B cell (primary cell): ENCODE measurements around the gene ZDHHC7. TPM values are rescaled to one million over a fixed set of nuclear protein-coding genes. Genes with fewer than 3 reads are reported as not detected.

Source experiments
- ATAC-seq: fragments of 200-7000 bp; cut with Tn5 transposase; one replicate; pipeline ENCODE4 v1.10.0; 2021; ENCODE audit warnings: low read depth, mild to moderate bottlenecking, moderate number of reproducible peaks, moderate library complexity
- CTCF ChIA-PET: fragments of 350-600 bp; sonication (Branson Sonifier 250); formaldehyde crosslinking; loops from one replicate; lab custom pipeline; 2021; ENCODE audit warnings: antibody characterized with exemption, inconsistent platforms; lab: Charles Lee
- POLR2A ChIA-PET: fragments of 350-600 bp; sonication (Branson Sonifier 250); formaldehyde crosslinking; loops from one replicate; lab custom pipeline; 2021; ENCODE audit warnings: antibody characterized with exemption; lab: Charles Lee
- DNase-seq: peaks from one replicate; pipeline ENCODE4 v3.0.0; 2013
- H2AFZ ChIP-seq: 2 replicates; pipeline ENCODE4 v1.6.1; 2012; ENCODE audit warnings: mild to moderate bottlenecking, low read depth, low read length; ENCODE audit not compliant: insufficient read depth, poor library complexity, severe bottlenecking
- H3K27ac ChIP-seq, 2 donors: 1 replicate in 1 of 2; 2 replicates in 1 of 2; pipeline ENCODE4 v1.5.1; 2012 to 2013; ENCODE audit warnings: low read length in 2 of 2, mild to moderate bottlenecking in 2 of 2, moderate library complexity in 1 of 2
- H3K27me3 ChIP-seq, 4 experiments: fragments of 200-600 bp in 1 of 4; sonication (generic) in 1 of 4; replicated peaks in 1 of 4; 1 replicate in 2 of 4; 2 replicates in 2 of 4; pipeline versions ENCODE4 v1.6.1 to v1.7.0; 2013 to 2016; ENCODE audit warnings: low read length in 3 of 4, mild to moderate bottlenecking in 2 of 4, mixed read lengths in 1 of 4, moderate library complexity in 1 of 4; ENCODE audit not compliant: insufficient read depth in 4 of 4, control insufficient read depth in 3 of 4; ENCODE audit errors: control extremely low read depth in 1 of 4
- H3K36me3 ChIP-seq, 2 experiments: replicated peaks in 1 of 2; 1 replicate in 1 of 2; 2 replicates in 1 of 2; pipeline versions ENCODE4 v1.6.1 to v1.7.1; 2013; ENCODE audit warnings: low read length in 1 of 2; ENCODE audit not compliant: insufficient read depth in 2 of 2, control insufficient read depth in 1 of 2; ENCODE audit errors: control extremely low read depth in 1 of 2, extremely low read depth in 1 of 2
- H3K4me1 ChIP-seq, 2 donors: fragments of 200-600 bp in 1 of 2; sonication (generic) in 1 of 2; 1 replicate in 1 of 2; 2 replicates in 1 of 2; pipeline versions ENCODE4 v1.5.1 to v1.6.1; 2013 to 2017; ENCODE audit warnings: low read length in 2 of 2; ENCODE audit not compliant: control insufficient read depth in 2 of 2, insufficient read depth in 2 of 2
- H3K4me2 ChIP-seq: replicated peaks from 2 replicates; pipeline ENCODE3; 2012; ENCODE audit warnings: mild to moderate bottlenecking, low read depth, low read length; ENCODE audit not compliant: poor library complexity, severe bottlenecking
- H3K4me3 ChIP-seq, 5 experiments: fragments of 200-600 bp in 1 of 5; sonication (generic) in 1 of 5; 1 replicate in 3 of 5; 2 replicates in 2 of 5; pipeline versions ENCODE4 v1.5.1 to v1.7.0; 2011 to 2016; ENCODE audit warnings: low read length in 4 of 5, mild to moderate bottlenecking in 4 of 5, low read depth in 2 of 5, control low read depth in 1 of 5, moderate library complexity in 1 of 5; ENCODE audit not compliant: insufficient read depth in 1 of 5; ENCODE audit errors: control extremely low read depth in 1 of 5, extremely low read depth in 1 of 5
- H3K79me2 ChIP-seq: fragments of 200-600 bp; sonication (generic); one replicate; pipeline ENCODE4 v1.6.0; 2016; ENCODE audit warnings: low read length; ENCODE audit not compliant: control insufficient read depth, insufficient read depth
- H3K9ac ChIP-seq: fragments of 200-600 bp; sonication (generic); 2 replicates; pipeline ENCODE4 v1.6.1; 2017; ENCODE audit warnings: mild to moderate bottlenecking, low read length, moderate library complexity
- H3K9me3 ChIP-seq, 3 donors: one replicate each; pipeline versions ENCODE4 v1.6.1 to v1.7.1; 2013; ENCODE audit warnings: low read length in 2 of 3; ENCODE audit not compliant: control insufficient read depth in 2 of 3, insufficient read depth in 1 of 3; ENCODE audit errors: control extremely low read depth in 1 of 3
- H4K20me1 ChIP-seq: 2 replicates; pipeline ENCODE4 v1.6.0; 2012; ENCODE audit warnings: mild to moderate bottlenecking, low read length; ENCODE audit not compliant: insufficient read depth, control insufficient read depth, poor library complexity, severe bottlenecking
- H3K27ac Mint-ChIP-seq: one replicate; pipeline ENCODE4 v1.8.0; 2021; ENCODE audit warnings: mixed read lengths
- H3K27me3 Mint-ChIP-seq: one replicate; pipeline ENCODE4 v1.8.0; 2021; ENCODE audit warnings: mixed read lengths
- H3K4me1 Mint-ChIP-seq: one replicate; pipeline ENCODE4 v1.8.0; 2021; ENCODE audit warnings: mixed read lengths
- H3K4me3 Mint-ChIP-seq: one replicate; pipeline ENCODE4 v1.8.0; 2021; ENCODE audit warnings: mixed read lengths
- H3K9me3 Mint-ChIP-seq: one replicate; pipeline ENCODE4 v1.8.0; 2022; ENCODE audit warnings: mixed read lengths; ENCODE audit not compliant: insufficient read depth
- CTCF ChIP-seq: fragments of 200-600 bp; IDR thresholded peaks from one replicate; pipeline ENCODE4 v1.8.0; 2022; ENCODE audit warnings: antibody characterized with exemption, mild to moderate bottlenecking
- EZH2 ChIP-seq: IDR thresholded peaks from 2 replicates; pipeline ENCODE4 v1.6.1; 2012; ENCODE audit warnings: borderline replicate concordance, low read depth, mild to moderate bottlenecking, moderate library complexity, low read length; ENCODE audit not compliant: insufficient read depth, poor library complexity, severe bottlenecking
- WGBS: methylation state at CpG from one replicate; pipeline ENCODE4 v1.1.5; 2013; ENCODE audit warnings: missing lambda C conversion rate; ENCODE audit not compliant: insufficient coverage; 5-methylcytosine and 5-hydroxymethylcytosine counted together
- intact Hi-C: fragments of 100-400 bp; cut with micrococcal nuclease; formaldehyde crosslinking; loops from one replicate; pipeline ENCODE4 v1.10.0; 2022
- polyA plus RNA-seq: library from polyadenylated mRNA; depleted of rRNA; stranded (reverse); fragments of >200 nt; gene quantifications from 2 replicates; pipeline ENCODE4 v1.2.3, GENCODE V29; 2012
- total RNA-seq, 2 donors: library from RNA; stranded (reverse); fragments of 120-200 nt in 1 of 2; gene quantifications; 1 replicate in 1 of 2; 2 replicates in 1 of 2; pipeline versions ENCODE4 v1.2.3 to v1.2.4, GENCODE V29; 2013 to 2022

The ZDHHC7 gene
- total and polyA plus RNA-seq, 2 donors (not counting 1 experiment from before 2014, with no cell fraction given) = 25.2 to 36.1 TPM

GRCh38 chr16:84942786-84943185, 68.5 kb downstream of the ZDHHC7 start:
- no peak overlapping the region for H3K4me3 Mint-ChIP-seq
- peaks cover 0 to 10% of the 10 kb centered on the region in 2 donors for H3K4me1 ChIP-seq
- intact Hi-C loops = no loop called here
- peaks cover 0 to 3% (median under 1%) of the 10 kb centered on the region in 4 experiments for H3K27me3 ChIP-seq
- ChIA-PET POLR2A (no interaction called here), CTCF (interaction anchor here (1.1 to 3.2 kb wide), 2 partner anchors 10 to 18 kb away, joined by 3 to 16 read pairs; no protein-coding TSS in a partner anchor)
- no peaks in the 10 kb centered on the region for H4K20me1 ChIP-seq
- WGBS = 100% methylated on average over 2 of the region's 4 CpGs
- H3K4me2 ChIP-seq = no peak overlapping the region
- no peak for DNase-seq
- no peaks in the 10 kb centered on the region for H3K79me2 ChIP-seq
- no peak overlapping the region for H3K27ac ChIP-seq
- ATAC-seq = no peak
- H3K36me3 ChIP-seq = no peaks in the 10 kb centered on the region
- peaks cover 27% of the 10 kb centered on the region for H3K27me3 Mint-ChIP-seq
- H2AFZ ChIP-seq = no peak overlapping the region
- no peak overlapping the region for H3K4me3 ChIP-seq
- H3K27ac Mint-ChIP-seq = no peak overlapping the region
- no peak overlapping the region for H3K9ac ChIP-seq
- peaks cover 8% of the 10 kb centered on the region for H3K4me1 Mint-ChIP-seq
- no peaks in the 10 kb centered on the region for H3K9me3 Mint-ChIP-seq
- H3K9me3 ChIP-seq = no peaks in the 10 kb centered on the region
- TF ChIP-seq CTCF (no peak), EZH2 (no peak)

- ChIA-PET POLR2A (no interaction called here), CTCF (interaction anchor here (3.2 kb wide), 1 partner anchor 11 kb away, joined by 16 read pairs; no protein-coding TSS in a partner anchor)
- no peaks in the 10 kb centered on the region for H3K27me3 ChIP-seq
- intact Hi-C loops = no loop called here
- H3K27ac ChIP-seq = no peak overlapping the region
- Mint-ChIP-seq H3K9me3 (no peaks in the 10 kb centered on the region), H3K27ac (no peak overlapping the region), H3K4me1 (peaks cover 3% of the 10 kb centered on the region), H3K4me3 (no peak overlapping the region), H3K27me3 (peaks cover 29% of the 10 kb centered on the region)
- H3K4me3 ChIP-seq = no peak overlapping the region
- H3K36me3 ChIP-seq = no peaks in the 10 kb centered on the region
- H4K20me1 ChIP-seq = no peaks in the 10 kb centered on the region
- peaks cover 0 to 3% of the 10 kb centered on the region in 2 donors for H3K4me1 ChIP-seq
- H3K4me2 ChIP-seq = no peak overlapping the region
- ATAC-seq (no peak), DNase-seq (no peak)
- no peaks in the 10 kb centered on the region for H3K79me2 ChIP-seq
- H2AFZ ChIP-seq = no peak overlapping the region
- H3K9me3 ChIP-seq = no peaks in the 10 kb centered on the region
- no peak overlapping the region for H3K9ac ChIP-seq
- TF ChIP-seq CTCF = no peak
- TF ChIP-seq EZH2 = no peak
- over 99% methylated on average over 9 of the region's 10 CpGs for WGBS
These were observed 69.4 kb downstream of the ZDHHC7 start for GRCh38 chr16:84941921-84942320.
